GM23248 (cell line): Measurements from ENCODE around the gene RPRD1B. TPM values are rescaled to one million over a fixed set of nuclear protein-coding genes. Genes with fewer than 3 reads are reported as not detected.

ENCODE experiments used
- DNase-seq: peaks from one replicate; pipeline ENCODE4 v3.0.0-alpha.2; 2015
- H2AFZ ChIP-seq: fragments of 200-600 bp; sonication (generic); 2 replicates; pipeline ENCODE4 v1.6.1; 2016; ENCODE audit warnings: antibody characterized with exemption
- H3F3A ChIP-seq: fragments of 200-600 bp; sonication (generic); 2 replicates; pipeline ENCODE4 v1.6.1; 2016; ENCODE audit warnings: mild to moderate bottlenecking, antibody characterized with exemption, mixed run types; ENCODE audit not compliant: insufficient read depth
- H3K27ac ChIP-seq: fragments of 200-600 bp; sonication (generic); 2 replicates; pipeline ENCODE4 v1.5.1; 2016; ENCODE audit warnings: mild to moderate bottlenecking
- H3K27me3 ChIP-seq: fragments of 200-600 bp; sonication (generic); replicated peaks from 2 replicates; pipeline ENCODE4 v1.6.1; 2016; ENCODE audit warnings: mild to moderate bottlenecking; ENCODE audit not compliant: insufficient read depth
- H3K36me3 ChIP-seq: fragments of 200-600 bp; sonication (generic); 2 replicates; pipeline ENCODE4 v1.6.1; 2016; ENCODE audit warnings: low read depth, mild to moderate bottlenecking
- H3K4me1 ChIP-seq: fragments of 200-600 bp; sonication (generic); 2 replicates; pipeline ENCODE4 v1.6.1; 2016; ENCODE audit warnings: mild to moderate bottlenecking; ENCODE audit not compliant: insufficient read depth
- H3K4me2 ChIP-seq: fragments of 200-600 bp; sonication (generic); one replicate; pipeline ENCODE4 v1.6.1; 2016; ENCODE audit warnings: mild to moderate bottlenecking; ENCODE audit not compliant: unreplicated experiment
- H3K4me3 ChIP-seq: fragments of 200-600 bp; sonication (generic); 2 replicates; pipeline ENCODE4 v1.5.1; 2016; ENCODE audit warnings: mild to moderate bottlenecking
- H3K79me2 ChIP-seq: fragments of 200-600 bp; sonication (generic); 2 replicates; pipeline ENCODE4 v1.6.1; 2016; ENCODE audit warnings: mild to moderate bottlenecking; ENCODE audit not compliant: insufficient read depth
- H3K9ac ChIP-seq: fragments of 200-600 bp; sonication (generic); 2 replicates; pipeline ENCODE4 v1.6.1; 2016; ENCODE audit warnings: mild to moderate bottlenecking
- H3K9me2 ChIP-seq: fragments of 200-600 bp; sonication (generic); 2 replicates; pipeline ENCODE4 v1.6.1; 2016; ENCODE audit warnings: mixed run types, mild to moderate bottlenecking, moderate library complexity; ENCODE audit not compliant: insufficient read depth
- H3K9me3 ChIP-seq: fragments of 200-600 bp; sonication (generic); one replicate; pipeline ENCODE4 v1.6.1; 2017; ENCODE audit warnings: low read depth
- H4K20me1 ChIP-seq: fragments of 200-600 bp; sonication (generic); 2 replicates; pipeline ENCODE4 v1.6.0; 2016; ENCODE audit not compliant: insufficient read depth
- EZH2 ChIP-seq: fragments of 200-600 bp; sonication (generic); IDR thresholded peaks from 2 replicates; pipeline ENCODE4 v1.6.1; 2018; ENCODE audit warnings: antibody characterized with exemption, mild to moderate bottlenecking; ENCODE audit not compliant: insufficient read depth, poor library complexity, severe bottlenecking
- EZH2phosphoT487 ChIP-seq: fragments of 200-600 bp; sonication (generic); IDR thresholded peaks from 2 replicates; pipeline ENCODE4 v1.6.1; 2018; ENCODE audit warnings: antibody characterized with exemption, moderate library complexity, mild to moderate bottlenecking, low read depth; ENCODE audit not compliant: insufficient read depth
- WGBS, 2 experiments: methylation state at CpG; one replicate each; pipeline ENCODE4 v1.1.6; 2015 to 2017; ENCODE audit warnings: low lambda C conversion rate in 2 of 2, low coverage in 1 of 2; ENCODE audit errors: missing lambda C conversion rate in 2 of 2; 5-methylcytosine and 5-hydroxymethylcytosine counted together
- in situ Hi-C: fragments of 300-500 bp; cut with MboI; formaldehyde crosslinking; loops from 2 replicates; pipeline ENCODE4 v1.15.0; 2020
- polyA plus RNA-seq: library from polyadenylated mRNA; unstranded; fragments of >200 nt; fragmentation: Nextera tagmentation; extraction: Ambion mirVana; gene quantifications from 2 replicates; pipeline ENCODE4 v1.2.1, GENCODE V29; 2016
- total RNA-seq: library from RNA; depleted of rRNA; stranded (reverse); fragments of >200 nt; shearing (Covaris generic); gene quantifications from 2 replicates; pipeline ENCODE4 v1.2.3, GENCODE V29; 2014

RPRD1B gene
- total and polyA plus RNA-seq, 2 experiments from 2014 or later, result 13.5 to 15.6 TPM

GRCh38 chr20:38063911-38064530 is 30.5 kb downstream of the RPRD1B start:
- H3K36me3 ChIP-seq, result peaks cover 67% of the 10 kb centered on the region
- H3K9me3 ChIP-seq, result no peaks in the 10 kb centered on the region
- H3K9ac ChIP-seq, result no peak overlapping the region
- in situ Hi-C loops, result no loop called here
- no peak overlapping the region for H3K4me2 ChIP-seq
- no peaks in the 10 kb centered on the region; the same call in 1 of the 2 replicates for H3F3A ChIP-seq
- no peak overlapping the region for H3K27ac ChIP-seq
- H2AFZ ChIP-seq, result no peak overlapping the region
- no peak for TF ChIP-seq EZH2phosphoT487
- no peak for TF ChIP-seq EZH2
- DNase-seq, result no peak
- WGBS, 2 experiments, result 84 to 94% methylated on average over 7 of the region's 7 CpGs
- 0 out of 2 replicates have a peak, but pooled peaks cover 7% of the 10 kb centered on the region for H3K79me2 ChIP-seq
- no peaks in the 10 kb centered on the region for H3K9me2 ChIP-seq
- no peaks in the 10 kb centered on the region for H3K4me1 ChIP-seq
- H3K27me3 ChIP-seq, result no peaks in the 10 kb centered on the region
- H4K20me1 ChIP-seq, result no peaks in the 10 kb centered on the region
- H3K4me3 ChIP-seq, result no peak overlapping the region

DNA sequence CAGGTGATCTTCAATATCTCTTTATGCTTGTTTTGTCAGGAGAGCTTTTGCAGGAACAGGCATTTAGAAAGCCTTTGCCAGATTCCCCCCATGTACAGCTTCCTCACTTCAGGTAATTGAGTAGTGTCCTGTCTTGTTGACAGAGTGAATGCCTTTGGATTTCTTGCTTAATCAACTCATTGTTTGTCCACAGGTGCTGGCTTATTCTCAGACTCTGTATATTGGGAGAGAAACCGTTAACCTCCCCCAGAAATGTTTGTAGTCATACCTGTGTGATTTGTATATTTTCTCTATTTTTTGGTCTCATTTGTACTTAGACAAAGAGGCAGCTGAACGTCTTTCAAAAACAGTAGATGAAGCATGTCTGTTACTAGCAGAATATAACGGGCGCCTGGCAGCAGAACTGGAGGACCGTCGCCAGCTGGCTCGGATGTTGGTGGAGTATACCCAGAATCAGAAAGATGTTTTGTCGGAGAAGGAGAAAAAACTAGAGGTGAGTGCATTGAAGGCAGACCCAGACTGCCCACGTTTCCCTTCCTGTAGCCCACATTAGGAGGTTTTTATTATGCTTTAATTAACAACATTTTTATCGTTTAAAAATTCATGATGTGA is 32.3 kb downstream of the RPRD1B start:
- 76% methylated on average over 10 of the region's 10 CpGs for WGBS, 2 experiments
- no peaks in the 10 kb centered on the region for H3K27me3 ChIP-seq
- H4K20me1 ChIP-seq, result no peaks in the 10 kb centered on the region
- no peaks in the 10 kb centered on the region for H3K9me3 ChIP-seq
- no peaks in the 10 kb centered on the region for H3K9me2 ChIP-seq
- DNase-seq, result no peak
- H3K4me3 ChIP-seq, result no peak overlapping the region
- in situ Hi-C loops, result no loop called here
- peaks cover 63% of the 10 kb centered on the region for H3K36me3 ChIP-seq
- no peaks in the 10 kb centered on the region; the same call in 1 of the 2 replicates for H3F3A ChIP-seq
- no peak overlapping the region for H2AFZ ChIP-seq
- no peaks in the 10 kb centered on the region for H3K79me2 ChIP-seq
- TF ChIP-seq EZH2 (no peak), EZH2phosphoT487 (no peak)
- H3K4me2 ChIP-seq, result no peak overlapping the region
- H3K4me1 ChIP-seq, result no peaks in the 10 kb centered on the region
- H3K27ac ChIP-seq, result no peak overlapping the region
- no peak overlapping the region for H3K9ac ChIP-seq

- Histone ChIP-seq H3K4me2 (no peak overlapping the region), H3K27me3 (no peaks in the 10 kb centered on the region), H3K4me1 (no peaks in the 10 kb centered on the region), H3K9me2 (no peaks in the 10 kb centered on the region), H3K79me2 (no peaks in the 10 kb centered on the region), H3K9me3 (no peaks in the 10 kb centered on the region), H3K9ac (no peak overlapping the region), H3K27ac (no peak overlapping the region), H2AFZ (no peak overlapping the region), H3F3A (peaks cover 10% of the 10 kb centered on the region), H3K36me3 (peaks cover 71% of the 10 kb centered on the region), H3K4me3 (no peak overlapping the region), H4K20me1 (no peaks in the 10 kb centered on the region)
- no peak for DNase-seq
- 83% methylated on average over 9 of the region's 9 CpGs for WGBS, 2 experiments
- in situ Hi-C loops, result no loop called here
- TF ChIP-seq EZH2phosphoT487, result no peak
Observed at GRCh38 chr20:38066969-38067716, 33.6 kb downstream of the RPRD1B start.

- H3K4me3 ChIP-seq, result no peak overlapping the region
- no peak overlapping the region for H3K9ac ChIP-seq
Observed at GRCh38 chr20:38067717-38068365, 34.3 kb downstream of the RPRD1B start.

More at GRCh38 chr20:38067717-38068365, 34.3 kb downstream of the RPRD1B start:
- Histone ChIP-seq H3K27ac (no peak overlapping the region), H3K4me1 (peaks cover 4% of the 10 kb centered on the region), H3K9me2 (no peaks in the 10 kb centered on the region), H2AFZ (no peak overlapping the region), H4K20me1 (no peaks in the 10 kb centered on the region), H3K9me3 (no peaks in the 10 kb centered on the region), H3K79me2 (no peaks in the 10 kb centered on the region), H3K4me2 (no peak overlapping the region), H3K27me3 (no peaks in the 10 kb centered on the region), H3K36me3 (peaks cover 71% of the 10 kb centered on the region), H3F3A (peaks cover 15% of the 10 kb centered on the region)
- in situ Hi-C loops, result no loop called here
- WGBS, 2 experiments, result 84% methylated on average over 15 of the region's 15 CpGs
- TF ChIP-seq EZH2phosphoT487 (no peak), EZH2 (no peak)
- DNase-seq, result no peak
